ENCODE data around the gene ITPKB.
A peak's percentile ranks its signal among the peaks of the same experiment; 100 is the strongest.

Gene ITPKB

DNA sequence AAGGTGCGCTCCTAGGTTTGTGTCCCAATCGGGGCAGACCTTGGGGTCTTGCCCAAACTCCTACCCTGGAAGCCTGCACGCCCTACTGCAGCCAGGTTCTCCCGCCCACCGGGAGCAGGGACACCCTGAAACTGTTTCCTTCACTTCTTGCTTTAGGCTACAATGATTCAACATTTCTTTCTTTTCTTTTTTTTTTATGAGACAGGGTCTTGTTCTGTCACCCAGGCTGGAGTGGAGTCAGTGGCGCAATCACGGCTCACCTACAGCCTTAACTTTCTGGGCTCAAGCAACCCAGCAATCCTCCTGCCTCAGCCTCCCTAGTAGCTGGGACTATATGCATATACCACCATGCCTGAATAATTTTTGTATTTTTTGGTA is 75.8 kb downstream of the ITPKB start:
- Histone ChIP-seq H3K27me3 (no peaks in the 10 kb centered on the region), H3K27ac (peak overlapping the region; percentile 75 to 84), H3K9me3 (no peaks in the 10 kb centered on the region), H3K36me3 (no peaks in the 10 kb centered on the region), H3K4me3 (peak overlapping the region in 1 of 2 donors; percentile 4), H3K4me1 (peaks cover 7 to 90% (median 70%) of the 10 kb centered on the region in 4 donors)
- DNase-seq: no peak
- TF ChIP-seq, protein P1, sequence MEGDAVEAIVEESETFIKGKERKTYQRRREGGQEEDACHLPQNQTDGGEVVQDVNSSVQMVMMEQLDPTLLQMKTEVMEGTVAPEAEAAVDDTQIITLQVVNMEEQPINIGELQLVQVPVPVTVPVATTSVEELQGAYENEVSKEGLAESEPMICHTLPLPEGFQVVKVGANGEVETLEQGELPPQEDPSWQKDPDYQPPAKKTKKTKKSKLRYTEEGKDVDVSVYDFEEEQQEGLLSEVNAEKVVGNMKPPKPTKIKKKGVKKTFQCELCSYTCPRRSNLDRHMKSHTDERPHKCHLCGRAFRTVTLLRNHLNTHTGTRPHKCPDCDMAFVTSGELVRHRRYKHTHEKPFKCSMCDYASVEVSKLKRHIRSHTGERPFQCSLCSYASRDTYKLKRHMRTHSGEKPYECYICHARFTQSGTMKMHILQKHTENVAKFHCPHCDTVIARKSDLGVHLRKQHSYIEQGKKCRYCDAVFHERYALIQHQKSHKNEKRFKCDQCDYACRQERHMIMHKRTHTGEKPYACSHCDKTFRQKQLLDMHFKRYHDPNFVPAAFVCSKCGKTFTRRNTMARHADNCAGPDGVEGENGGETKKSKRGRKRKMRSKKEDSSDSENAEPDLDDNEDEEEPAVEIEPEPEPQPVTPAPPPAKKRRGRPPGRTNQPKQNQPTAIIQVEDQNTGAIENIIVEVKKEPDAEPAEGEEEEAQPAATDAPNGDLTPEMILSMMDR (IDR thresholded peaks at IDR 0.05): no peak
- intact Hi-C loops (cut with DNase I; ENCODE audit: low total_unique reads): no loop called here

DNA sequence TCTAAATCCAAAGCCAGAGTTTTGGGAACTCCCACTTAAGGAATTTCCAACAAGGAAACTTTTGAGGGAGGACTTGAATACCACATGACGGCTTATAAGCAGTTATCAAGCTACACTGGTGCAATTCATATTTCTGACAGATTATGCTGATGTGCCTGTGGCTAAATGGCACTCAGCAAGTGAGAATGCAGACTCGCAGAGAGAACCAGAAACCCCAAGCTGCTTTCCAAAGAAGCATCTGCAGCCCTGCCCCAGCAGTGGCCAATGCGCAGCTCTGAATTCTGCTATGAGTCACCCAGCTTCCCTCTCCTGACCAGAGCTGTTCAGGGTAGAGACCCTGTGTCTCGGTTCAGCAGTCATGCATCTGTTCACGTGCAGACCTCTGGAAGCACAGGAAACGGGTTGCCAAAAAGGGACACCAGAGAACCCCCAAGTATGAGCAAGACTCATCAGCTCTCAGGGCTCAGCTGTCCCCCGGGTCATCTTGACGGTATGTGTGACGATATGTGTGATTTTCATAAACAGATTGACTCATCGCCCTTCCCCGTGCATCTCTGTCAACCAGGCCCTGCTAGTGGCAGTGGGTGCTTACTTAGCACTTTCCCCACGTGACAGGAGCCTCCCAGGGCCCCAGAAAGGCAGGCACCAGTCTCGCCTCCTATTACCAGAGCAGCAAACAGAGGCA is 76.3 kb downstream of the ITPKB start:
- Histone ChIP-seq H3K4me1 (peaks cover 7 to 91% (median 72%) of the 10 kb centered on the region in 4 donors), H3K36me3 (no peaks in the 10 kb centered on the region), H3K9me3 (no peaks in the 10 kb centered on the region), H3K4me3 (peak overlapping the region in 1 of 2 donors; percentile 4), H3K27me3 (no peaks in the 10 kb centered on the region), H3K27ac (peak overlapping the region; percentile 75 to 84)
- DNase-seq: peak; percentile 94 to 95
- TF ChIP-seq, protein P1 (IDR thresholded peaks at IDR 0.05): no peak
- intact Hi-C loops (cut with DNase I; ENCODE audit: low total_unique reads): no loop called here

DNA sequence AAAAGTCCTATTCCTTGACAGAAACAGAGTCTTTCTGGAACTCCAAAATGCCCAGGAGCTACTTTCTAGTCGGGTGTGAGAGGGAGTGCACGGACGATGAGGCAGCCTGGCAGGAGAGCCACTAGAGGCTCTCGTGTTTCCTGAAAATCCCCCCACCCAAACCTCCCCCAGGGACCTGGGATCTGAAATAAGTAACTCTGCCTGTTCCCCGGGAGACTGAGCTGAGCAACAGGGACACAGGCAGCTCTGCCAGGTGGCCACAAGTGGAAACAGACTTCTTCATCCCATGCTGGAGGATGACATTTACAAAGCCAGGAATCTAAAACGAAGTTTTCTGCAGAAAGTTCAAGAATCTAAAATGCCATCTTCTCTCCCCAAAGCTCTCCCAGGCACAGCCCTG is 77.1 kb downstream of the ITPKB start:
- intact Hi-C loops (cut with DNase I; ENCODE audit: low total_unique reads): no loop called here
- TF ChIP-seq, protein P1 (IDR thresholded peaks at IDR 0.05): no peak
- Histone ChIP-seq H3K27ac (peak overlapping the region; percentile 75 to 84), H3K4me1 (peaks cover 7 to 91% (median 72%) of the 10 kb centered on the region in 4 donors), H3K36me3 (no peaks in the 10 kb centered on the region), H3K27me3 (no peaks in the 10 kb centered on the region), H3K4me3 (no peak overlapping the region), H3K9me3 (no peaks in the 10 kb centered on the region)
- peak in 1 of 2 donors; percentile 50 for DNase-seq

DNA sequence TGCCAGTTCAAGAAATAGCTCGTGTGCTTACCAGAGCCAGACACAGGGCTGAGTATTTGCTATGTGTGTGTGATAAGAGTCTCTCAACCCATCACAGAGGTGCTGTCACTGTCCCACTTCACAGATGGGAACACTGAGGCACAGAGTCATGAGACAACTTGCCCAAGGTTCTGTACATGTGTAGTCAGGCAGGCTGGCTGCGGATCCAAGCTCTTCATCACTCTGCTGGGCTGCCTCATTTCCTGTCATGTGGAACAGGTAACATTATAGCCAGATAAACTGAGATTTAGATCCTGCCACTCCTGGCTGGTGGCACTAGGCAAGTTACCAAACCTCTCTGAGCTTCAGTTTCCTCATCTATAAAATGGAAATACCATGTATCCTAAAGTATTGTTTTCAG is 77.8 kb downstream of the ITPKB start:
- H3K27ac ChIP-seq: peak overlapping the region; percentile 75 to 84
- intact Hi-C loops (cut with DNase I; ENCODE audit: low total_unique reads): no loop called here
- no peaks in the 10 kb centered on the region for H3K27me3 ChIP-seq
- peaks cover 7 to 97% (median 78%) of the 10 kb centered on the region in 4 donors for H3K4me1 ChIP-seq
- H3K9me3 ChIP-seq: no peaks in the 10 kb centered on the region
- H3K4me3 ChIP-seq: no peak overlapping the region
- TF ChIP-seq, protein P1 (IDR thresholded peaks at IDR 0.05): no peak
- no peak for DNase-seq
- H3K36me3 ChIP-seq: no peaks in the 10 kb centered on the region

DNA sequence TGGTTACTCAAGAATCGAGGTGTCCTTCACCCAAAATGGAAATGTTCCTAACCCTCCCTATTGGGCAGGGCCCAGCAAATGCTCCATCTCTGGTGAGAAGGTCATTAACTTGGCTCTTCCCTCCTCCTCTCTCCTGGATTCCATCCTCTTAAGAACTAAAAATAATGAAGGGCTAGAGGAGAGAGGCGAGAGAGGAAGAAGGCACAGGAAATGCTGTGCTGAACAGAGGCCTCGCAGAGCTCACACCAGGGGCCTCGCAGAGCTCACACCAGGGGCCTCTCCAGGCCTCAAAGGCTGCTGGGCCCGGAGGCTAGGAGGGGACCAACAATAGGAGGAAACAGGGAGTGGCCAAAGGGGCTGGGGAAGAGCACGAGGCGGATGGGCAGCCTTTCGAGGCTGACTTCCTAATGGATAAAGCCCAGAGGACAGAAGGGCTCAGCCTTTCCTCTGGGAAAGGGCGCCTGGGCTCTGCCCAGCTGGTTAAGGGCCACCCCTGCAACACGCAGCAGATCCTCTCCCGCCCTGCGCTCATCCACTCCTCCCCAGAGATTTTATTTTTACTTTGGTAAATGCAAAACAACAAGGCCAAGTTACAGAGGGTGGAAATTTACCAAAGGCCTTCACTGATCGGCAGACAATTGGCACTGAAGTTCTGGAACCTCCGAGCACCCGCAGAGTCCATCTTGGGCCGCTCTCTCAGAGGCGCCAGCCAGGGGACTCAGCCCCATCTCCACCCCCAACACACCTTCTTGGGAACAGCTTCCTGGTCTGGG is 78.5 kb downstream of the ITPKB start:
- H3K4me3 ChIP-seq: no peak overlapping the region
- peaks cover 7 to 99% (median 82%) of the 10 kb centered on the region in 4 donors for H3K4me1 ChIP-seq
- no peak for DNase-seq
- TF ChIP-seq, protein P1 (IDR thresholded peaks at IDR 0.05): no peak
- no peaks in the 10 kb centered on the region for H3K9me3 ChIP-seq
- H3K27me3 ChIP-seq: no peaks in the 10 kb centered on the region
- H3K36me3 ChIP-seq: no peaks in the 10 kb centered on the region
- H3K27ac ChIP-seq: peak overlapping the region; percentile 75 to 84
- intact Hi-C loops (cut with DNase I; ENCODE audit: low total_unique reads): no loop called here

Data from tibial artery (tissue), 4 donors.